GM06990 (cell line): ENCODE data around the gene TGFBR1.

ENCODE experiments used
- DNase-seq: peaks from one replicate; pipeline ENCODE4 v3.0.0-alpha.2; 2011; ENCODE audit not compliant: insufficient read length; ENCODE audit errors: extremely low read depth
- H3K27me3 ChIP-seq: replicated peaks from 2 replicates; pipeline ENCODE4 v1.6.0; 2011; ENCODE audit warnings: low read length; ENCODE audit not compliant: control insufficient read depth, insufficient read depth
- H3K36me3 ChIP-seq: 2 replicates; pipeline ENCODE4 v1.5.1; 2011; ENCODE audit warnings: low read length; ENCODE audit not compliant: control insufficient read depth, insufficient read depth
- H3K4me3 ChIP-seq: replicated peaks from 2 replicates; pipeline ENCODE4 v1.5.1; 2011; ENCODE audit warnings: low read depth, mild to moderate bottlenecking, control low read depth, low read length
- CTCF ChIP-seq: IDR thresholded peaks from 2 replicates; pipeline ENCODE4 v1.5.1; 2011; ENCODE audit warnings: low read length, control low read depth, mild to moderate bottlenecking, inconsistent platforms; ENCODE audit not compliant: insufficient read depth, poor library complexity, severe bottlenecking

The TGFBR1 gene

GRCh38 chr9:99127356-99128132 is 22.6 kb downstream of the TGFBR1 start:
- no peaks in the 10 kb centered on the region for H3K27me3 ChIP-seq
- H3K4me3 ChIP-seq = no peak overlapping the region
- no peaks in the 10 kb centered on the region for H3K36me3 ChIP-seq
- TF ChIP-seq CTCF = no peak
- DNase-seq = peak; percentile 46

- peak; percentile 44 for DNase-seq
- Histone ChIP-seq H3K4me3 (no peak overlapping the region), H3K27me3 (no peaks in the 10 kb centered on the region), H3K36me3 (no peaks in the 10 kb centered on the region)
- TF ChIP-seq CTCF = no peak
Measured at GRCh38 chr9:99128133-99128406, 23.2 kb downstream of the TGFBR1 start.

- TF ChIP-seq CTCF = no peak
- H3K36me3 ChIP-seq = no peaks in the 10 kb centered on the region
- no peaks in the 10 kb centered on the region for H3K27me3 ChIP-seq
- no peak for DNase-seq
- no peak overlapping the region for H3K4me3 ChIP-seq
Measured at GRCh38 chr9:99129091-99129490, 24.2 kb downstream of the TGFBR1 start.

GRCh38 chr9:99130069-99130468 is 25.2 kb downstream of the TGFBR1 start:
- Histone ChIP-seq H3K4me3 (no peak overlapping the region), H3K36me3 (no peaks in the 10 kb centered on the region), H3K27me3 (no peaks in the 10 kb centered on the region)
- DNase-seq = peak; percentile 77
- TF ChIP-seq CTCF = no peak

GRCh38 chr9:99133145-99133544 is 28.2 kb downstream of the TGFBR1 start:
- no peak for TF ChIP-seq CTCF
- H3K36me3 ChIP-seq = no peaks in the 10 kb centered on the region
- no peak for DNase-seq
- H3K27me3 ChIP-seq = no peaks in the 10 kb centered on the region
- H3K4me3 ChIP-seq = no peak overlapping the region

- no peaks in the 10 kb centered on the region for H3K36me3 ChIP-seq
- H3K27me3 ChIP-seq = no peaks in the 10 kb centered on the region
- no peak overlapping the region for H3K4me3 ChIP-seq
- TF ChIP-seq CTCF = no peak
- DNase-seq = peak; percentile 55
Measured at GRCh38 chr9:99134893-99135341, 30.0 kb downstream of the TGFBR1 start.
